H9 (cell line): ENCODE measurements around the gene SLC51B. TPM values are rescaled to one million over a fixed set of nuclear protein-coding genes. Genes with fewer than 3 reads are reported as not detected.

ENCODE experiments used
- DNase-seq: peaks from one replicate; pipeline ENCODE4 v3.0.0-alpha.2; 2017
- H2AFZ ChIP-seq: one replicate; pipeline ENCODE4 v1.6.1; 2013; ENCODE audit warnings: mild to moderate bottlenecking, low read length, control low read depth, moderate library complexity
- H2AK5ac ChIP-seq: 2 replicates; pipeline ENCODE4 v1.6.1; 2013; ENCODE audit warnings: low read length, control low read depth, mixed read lengths; ENCODE audit not compliant: insufficient read length
- H2BK120ac ChIP-seq: one replicate; pipeline ENCODE4 v1.6.1; 2013; ENCODE audit warnings: low read depth, mild to moderate bottlenecking, low read length, control low read depth, inconsistent platforms; ENCODE audit not compliant: poor library complexity, severe bottlenecking
- H2BK12ac ChIP-seq: 2 replicates; pipeline ENCODE4 v1.6.1; 2013; ENCODE audit warnings: low read length, control low read depth, mixed read lengths, low read depth; ENCODE audit not compliant: insufficient read length
- H2BK15ac ChIP-seq: 2 replicates; pipeline ENCODE4 v1.6.1; 2013; ENCODE audit warnings: low read depth, low read length, control low read depth
- H2BK20ac ChIP-seq: one replicate; pipeline ENCODE4 v1.6.1; 2013; ENCODE audit warnings: low read depth, mild to moderate bottlenecking, low read length, control low read depth, inconsistent platforms; ENCODE audit not compliant: poor library complexity, severe bottlenecking
- H2BK5ac ChIP-seq: 2 replicates; pipeline ENCODE4 v1.6.1; 2013; ENCODE audit warnings: low read length, control low read depth, mixed read lengths; ENCODE audit not compliant: insufficient read length
- H3K14ac ChIP-seq: 2 replicates; pipeline ENCODE4 v1.6.1; 2013; ENCODE audit warnings: low read length, control low read depth; ENCODE audit not compliant: insufficient read depth
- H3K18ac ChIP-seq: 2 replicates; pipeline ENCODE4 v1.6.1; 2013; ENCODE audit warnings: low read depth, mild to moderate bottlenecking, mixed read lengths, low read length, control low read depth; ENCODE audit not compliant: insufficient read length
- H3K23ac ChIP-seq: 2 replicates; pipeline ENCODE4 v1.6.1; 2013; ENCODE audit warnings: low read length, control low read depth, mixed read lengths, low read depth; ENCODE audit not compliant: insufficient read length
- H3K23me2 ChIP-seq: 2 replicates; pipeline ENCODE4 v1.6.1; 2013; ENCODE audit warnings: low read depth, mild to moderate bottlenecking, mixed read lengths, low read length, control low read depth; ENCODE audit not compliant: insufficient read length, poor library complexity, severe bottlenecking
- H3K27ac ChIP-seq: 2 replicates; pipeline ENCODE4 v1.5.1; 2013; ENCODE audit warnings: low read length, control low read depth, mixed read lengths, low read depth; ENCODE audit not compliant: insufficient read length
- H3K27me3 ChIP-seq: 2 replicates; pipeline ENCODE4 v1.6.1; 2013; ENCODE audit warnings: low read length, control low read depth, inconsistent platforms; ENCODE audit not compliant: insufficient read depth
- H3K4ac ChIP-seq: 2 replicates; pipeline ENCODE4 v1.6.1; 2013; ENCODE audit warnings: low read depth, mild to moderate bottlenecking, control low read depth, inconsistent platforms, low read length, moderate library complexity
- H3K4me1 ChIP-seq: 2 replicates; pipeline ENCODE4 v1.6.1; 2013; ENCODE audit warnings: low read length, control low read depth, inconsistent platforms; ENCODE audit not compliant: insufficient read depth
- H3K4me2 ChIP-seq: 2 replicates; pipeline ENCODE4 v1.6.1; 2013; ENCODE audit warnings: low read length, control low read depth, mixed read lengths; ENCODE audit not compliant: insufficient read length, insufficient read depth
- H3K56ac ChIP-seq: 2 replicates; pipeline ENCODE4 v1.6.1; 2013; ENCODE audit warnings: low read depth, mild to moderate bottlenecking, mixed read lengths, low read length, control low read depth; ENCODE audit not compliant: insufficient read length
- H3K79me1 ChIP-seq: 2 replicates; pipeline ENCODE4 v1.6.1; 2013; ENCODE audit warnings: low read depth, mild to moderate bottlenecking, moderate library complexity, low read length, control low read depth, inconsistent platforms; ENCODE audit not compliant: insufficient read depth, poor library complexity, severe bottlenecking
- H3K79me2 ChIP-seq: 2 replicates; pipeline ENCODE4 v1.6.1; 2013; ENCODE audit warnings: low read length, control low read depth, inconsistent platforms; ENCODE audit not compliant: insufficient read depth
- H3K9ac ChIP-seq: 2 replicates; pipeline ENCODE4 v1.6.1; 2013; ENCODE audit warnings: low read length, control low read depth, mixed read lengths; ENCODE audit not compliant: insufficient read length; ENCODE audit errors: extremely low read depth
- H3K9me3 ChIP-seq: one replicate; pipeline ENCODE4 v1.6.1; 2013; ENCODE audit warnings: low read depth, low read length, inconsistent platforms; ENCODE audit not compliant: control insufficient read depth
- H3T11ph ChIP-seq: one replicate; pipeline ENCODE4 v1.6.1; 2013; ENCODE audit warnings: mild to moderate bottlenecking, low read length, control low read depth, inconsistent platforms
- H4K20me1 ChIP-seq: one replicate; pipeline ENCODE4 v1.6.1; 2013; ENCODE audit not compliant: control insufficient read depth, insufficient read length, insufficient read depth
- H4K5ac ChIP-seq: 2 replicates; pipeline ENCODE4 v1.6.1; 2013; ENCODE audit warnings: low read depth, mild to moderate bottlenecking, mixed read lengths, low read length, control low read depth; ENCODE audit not compliant: insufficient read length
- H4K8ac ChIP-seq: replicated peaks from 2 replicates; pipeline ENCODE4 v1.6.1; 2013; ENCODE audit warnings: low read length, control low read depth, mixed read lengths, low read depth; ENCODE audit not compliant: insufficient read length
- H4K91ac ChIP-seq: 2 replicates; pipeline ENCODE4 v1.6.1; 2013; ENCODE audit warnings: low read depth, mild to moderate bottlenecking, moderate library complexity, mixed read lengths, low read length, control low read depth; ENCODE audit not compliant: insufficient read length
- H3K27ac Mint-ChIP-seq, 3 experiments: 2 replicates in 2 of 3; 3 replicates in 1 of 3; pipeline ENCODE4 v1.8.0; 2020 to 2021; ENCODE audit warnings: mixed read lengths in 3 of 3, mild to moderate bottlenecking in 1 of 3, moderate library complexity in 1 of 3
- H3K27me3 Mint-ChIP-seq: 2 replicates; pipeline ENCODE4 v1.8.0; 2021; ENCODE audit warnings: low read depth, mild to moderate bottlenecking, moderate library complexity, mixed read lengths
- H3K36me3 Mint-ChIP-seq, 3 experiments: 2 replicates in 2 of 3; 3 replicates in 1 of 3; pipeline ENCODE4 v1.8.0; 2020 to 2021; ENCODE audit warnings: low read depth in 3 of 3, mixed read lengths in 3 of 3; ENCODE audit not compliant: insufficient read depth in 1 of 3
- H3K4me1 Mint-ChIP-seq, 2 experiments: 2 replicates each; pipeline ENCODE4 v1.8.0; 2020; ENCODE audit warnings: mixed read lengths in 2 of 2
- H3K4me3 Mint-ChIP-seq, 2 experiments: 2 replicates in 1 of 2; 3 replicates in 1 of 2; pipeline ENCODE4 v1.8.0; 2020 to 2021; ENCODE audit warnings: mild to moderate bottlenecking in 2 of 2, mixed read lengths in 2 of 2, moderate library complexity in 1 of 2
- H3K9me3 Mint-ChIP-seq, 2 experiments: 2 replicates in 1 of 2; 3 replicates in 1 of 2; pipeline ENCODE4 v1.8.0; 2020; ENCODE audit warnings: mild to moderate bottlenecking in 2 of 2, mixed read lengths in 2 of 2, moderate library complexity in 1 of 2
- CTCF ChIP-seq: fragments of 200-600 bp; sonication (generic); conservative IDR thresholded peaks from 3 replicates; pipeline ENCODE4 v1.8.0; 2021; ENCODE audit warnings: antibody characterized with exemption, mild to moderate bottlenecking
- WGBS: extraction: QIAGEN DNeasy Blood & Tissue Kit; methylation state at CpG from one replicate; pipeline ENCODE4 v1.1.7; 2013; ENCODE audit warnings: missing lambda C conversion rate, low lambda C conversion rate, mixed read lengths; ENCODE audit not compliant: insufficient read length; ENCODE audit errors: extremely low coverage; 5-methylcytosine and 5-hydroxymethylcytosine counted together
- total RNA-seq: library from RNA; stranded (reverse); gene quantifications from 2 replicates; pipeline ENCODE4 v1.2.1, GENCODE V29; 2021

SLC51B gene
- total RNA-seq, 1 experiment from 2014 or later: not detected

GRCh38 chr15:65097651-65098263 is 52.6 kb downstream of the SLC51B start:
- no peaks in the 10 kb centered on the region for H3K79me2 ChIP-seq
- H2BK15ac ChIP-seq: no peak overlapping the region
- H3K9me3 ChIP-seq: no peaks in the 10 kb centered on the region
- H2AFZ ChIP-seq: no peak overlapping the region
- H3K4me1 ChIP-seq: no peaks in the 10 kb centered on the region
- H2BK120ac ChIP-seq: no peak overlapping the region
- no peak for DNase-seq
- Mint-ChIP-seq H3K36me3 (peaks cover 0 to 18% (median 8%) of the 10 kb centered on the region in 3 experiments; a peak in 6 of 7 replicates), H3K27ac (no peak overlapping the region), H3K27me3 (no peaks in the 10 kb centered on the region; the same call in 1 of the 2 replicates), H3K4me1 (peaks cover 4% of the 10 kb centered on the region in 2 experiments; a peak in 3 of 4 replicates), H3K4me3 (no peak overlapping the region), H3K9me3 (no peaks in the 10 kb centered on the region)
- H3K56ac ChIP-seq: no peak overlapping the region
- no peak overlapping the region for H3T11ph ChIP-seq
- no peak overlapping the region for H4K91ac ChIP-seq
- H2BK20ac ChIP-seq: no peak overlapping the region
- no peaks in the 10 kb centered on the region for H4K20me1 ChIP-seq
- H3K27me3 ChIP-seq: no peaks in the 10 kb centered on the region
- no peak overlapping the region for H4K8ac ChIP-seq
- no peak overlapping the region for H3K27ac ChIP-seq
- no peak overlapping the region for H3K4ac ChIP-seq
- H3K9ac ChIP-seq: no peak overlapping the region
- H2BK5ac ChIP-seq: no peak overlapping the region
- WGBS: no CpG with 5 or more reads among the region's 7 CpGs
- H2AK5ac ChIP-seq: no peak overlapping the region
- no peaks in the 10 kb centered on the region for H3K79me1 ChIP-seq
- H2BK12ac ChIP-seq: no peak overlapping the region
- no peak overlapping the region for H3K18ac ChIP-seq
- TF ChIP-seq CTCF: no peak
- H4K5ac ChIP-seq: no peak overlapping the region
- no peak overlapping the region for H3K14ac ChIP-seq
- no peak overlapping the region for H3K23ac ChIP-seq
- H3K4me2 ChIP-seq: no peak overlapping the region
- H3K23me2 ChIP-seq: peaks cover 3% of the 10 kb centered on the region
